AG09309 (cell line): ENCODE data around the gene STK11IP.

Experiments
- DNase-seq: peaks from one replicate; pipeline ENCODE4 v3.0.0-alpha.2; 2010; ENCODE audit warnings: low read depth
- H3K4me3 ChIP-seq: 2 replicates; pipeline ENCODE4 v1.5.1; 2011; ENCODE audit warnings: mild to moderate bottlenecking, low read depth, low read length, moderate library complexity; ENCODE audit not compliant: control insufficient read depth
- TF ChIP-seq, protein P1 (sequence below): IDR thresholded peaks from 2 replicates; pipeline ENCODE4 v1.5.1; 2011; ENCODE audit warnings: mild to moderate bottlenecking, low read depth, low read length, inconsistent platforms; ENCODE audit not compliant: insufficient read depth, control insufficient read depth; ENCODE audit errors: missing control alignments

The STK11IP gene

DNA sequence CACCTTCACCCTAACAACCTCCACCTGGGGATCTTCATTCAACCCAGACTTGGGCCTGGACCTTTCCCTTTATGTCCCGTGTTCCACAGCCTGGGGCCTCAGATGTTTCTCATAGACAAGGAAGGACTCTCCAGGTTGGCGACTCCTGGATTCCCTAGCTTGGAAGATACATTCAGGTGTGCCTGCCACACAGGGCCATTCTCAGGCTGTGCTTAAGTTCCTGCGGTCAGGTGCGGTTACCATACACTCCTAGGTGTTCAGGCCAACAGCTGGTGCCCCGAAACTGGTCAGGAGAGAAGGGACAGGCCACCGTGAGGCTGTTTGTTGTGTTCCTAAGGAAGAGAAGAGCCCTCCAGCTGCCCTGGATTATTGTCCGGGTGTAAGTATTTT is 45.4 kb downstream of the STK11IP start:
- TF ChIP-seq, protein P1, sequence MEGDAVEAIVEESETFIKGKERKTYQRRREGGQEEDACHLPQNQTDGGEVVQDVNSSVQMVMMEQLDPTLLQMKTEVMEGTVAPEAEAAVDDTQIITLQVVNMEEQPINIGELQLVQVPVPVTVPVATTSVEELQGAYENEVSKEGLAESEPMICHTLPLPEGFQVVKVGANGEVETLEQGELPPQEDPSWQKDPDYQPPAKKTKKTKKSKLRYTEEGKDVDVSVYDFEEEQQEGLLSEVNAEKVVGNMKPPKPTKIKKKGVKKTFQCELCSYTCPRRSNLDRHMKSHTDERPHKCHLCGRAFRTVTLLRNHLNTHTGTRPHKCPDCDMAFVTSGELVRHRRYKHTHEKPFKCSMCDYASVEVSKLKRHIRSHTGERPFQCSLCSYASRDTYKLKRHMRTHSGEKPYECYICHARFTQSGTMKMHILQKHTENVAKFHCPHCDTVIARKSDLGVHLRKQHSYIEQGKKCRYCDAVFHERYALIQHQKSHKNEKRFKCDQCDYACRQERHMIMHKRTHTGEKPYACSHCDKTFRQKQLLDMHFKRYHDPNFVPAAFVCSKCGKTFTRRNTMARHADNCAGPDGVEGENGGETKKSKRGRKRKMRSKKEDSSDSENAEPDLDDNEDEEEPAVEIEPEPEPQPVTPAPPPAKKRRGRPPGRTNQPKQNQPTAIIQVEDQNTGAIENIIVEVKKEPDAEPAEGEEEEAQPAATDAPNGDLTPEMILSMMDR, result no peak
- DNase-seq, result no peak
- no peak overlapping the region for H3K4me3 ChIP-seq

DNA sequence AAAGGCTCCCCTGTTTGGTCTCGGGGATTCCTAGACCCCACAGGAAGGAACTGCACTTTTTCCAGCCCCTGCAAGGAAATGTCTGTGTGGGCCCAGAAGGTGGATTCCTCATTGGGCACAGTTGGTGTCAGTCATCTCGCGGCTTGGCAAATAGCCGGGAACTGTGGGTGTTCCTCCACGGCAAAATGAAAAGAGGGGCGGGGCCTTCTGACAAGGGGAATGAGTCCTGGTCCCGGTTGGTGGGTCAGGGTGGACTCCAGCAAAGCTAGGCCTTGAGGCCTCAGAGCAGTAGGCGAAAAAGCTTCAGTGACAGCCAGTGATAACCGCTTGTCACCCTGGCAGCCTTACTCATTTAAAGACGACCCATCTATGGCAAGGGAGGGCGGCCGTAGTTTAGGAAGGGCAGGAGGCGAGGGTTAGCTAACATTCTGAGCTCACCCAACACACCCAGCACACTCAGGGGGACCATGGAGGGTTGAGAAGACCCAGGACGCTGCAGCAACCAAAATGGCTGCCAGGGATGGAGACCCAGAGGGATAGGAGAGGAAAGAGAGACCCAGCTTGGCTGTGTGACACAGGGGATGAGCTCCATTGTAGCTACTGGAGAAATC is 46.2 kb downstream of the STK11IP start:
- TF ChIP-seq, protein P1, result no peak
- H3K4me3 ChIP-seq, result no peak overlapping the region

DNA sequence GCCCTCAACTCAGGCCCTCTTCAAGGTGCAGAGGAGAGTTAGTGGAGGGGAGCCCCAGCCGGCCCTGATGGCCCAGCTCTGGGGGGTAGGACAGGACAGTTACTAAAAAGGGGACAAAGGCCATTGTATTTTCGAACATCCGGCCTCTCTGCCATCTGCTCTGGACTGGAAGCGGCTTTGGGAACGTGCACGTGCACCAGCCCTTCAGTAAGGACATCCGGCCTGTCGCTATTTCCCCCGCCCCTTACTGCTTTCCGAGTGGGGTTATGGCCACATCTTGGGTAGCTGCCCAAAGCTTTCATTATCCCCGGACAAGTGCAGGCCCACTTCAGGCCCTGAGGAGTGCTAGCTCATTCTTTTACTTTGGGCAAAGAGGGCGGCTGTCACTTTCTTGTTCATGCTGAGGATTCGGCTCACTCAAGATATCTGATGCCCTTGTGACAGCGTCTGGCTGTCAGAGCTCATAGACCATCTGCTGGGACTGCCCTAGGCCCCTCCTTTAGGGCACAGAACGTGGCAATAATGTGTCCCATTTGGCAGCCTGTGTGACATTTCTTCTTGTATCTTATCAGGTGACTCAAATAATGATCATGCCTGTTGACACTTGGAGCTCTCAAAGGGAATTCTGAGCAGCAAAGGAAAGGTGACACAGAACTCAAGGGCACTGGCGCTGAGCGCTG is 47.3 kb downstream of the STK11IP start:
- no peak for DNase-seq
- no peak overlapping the region for H3K4me3 ChIP-seq
- TF ChIP-seq, protein P1, result no peak

More for the DNA sequence above, 46.2 kb downstream of the STK11IP start:
- no peak for DNase-seq

DNA sequence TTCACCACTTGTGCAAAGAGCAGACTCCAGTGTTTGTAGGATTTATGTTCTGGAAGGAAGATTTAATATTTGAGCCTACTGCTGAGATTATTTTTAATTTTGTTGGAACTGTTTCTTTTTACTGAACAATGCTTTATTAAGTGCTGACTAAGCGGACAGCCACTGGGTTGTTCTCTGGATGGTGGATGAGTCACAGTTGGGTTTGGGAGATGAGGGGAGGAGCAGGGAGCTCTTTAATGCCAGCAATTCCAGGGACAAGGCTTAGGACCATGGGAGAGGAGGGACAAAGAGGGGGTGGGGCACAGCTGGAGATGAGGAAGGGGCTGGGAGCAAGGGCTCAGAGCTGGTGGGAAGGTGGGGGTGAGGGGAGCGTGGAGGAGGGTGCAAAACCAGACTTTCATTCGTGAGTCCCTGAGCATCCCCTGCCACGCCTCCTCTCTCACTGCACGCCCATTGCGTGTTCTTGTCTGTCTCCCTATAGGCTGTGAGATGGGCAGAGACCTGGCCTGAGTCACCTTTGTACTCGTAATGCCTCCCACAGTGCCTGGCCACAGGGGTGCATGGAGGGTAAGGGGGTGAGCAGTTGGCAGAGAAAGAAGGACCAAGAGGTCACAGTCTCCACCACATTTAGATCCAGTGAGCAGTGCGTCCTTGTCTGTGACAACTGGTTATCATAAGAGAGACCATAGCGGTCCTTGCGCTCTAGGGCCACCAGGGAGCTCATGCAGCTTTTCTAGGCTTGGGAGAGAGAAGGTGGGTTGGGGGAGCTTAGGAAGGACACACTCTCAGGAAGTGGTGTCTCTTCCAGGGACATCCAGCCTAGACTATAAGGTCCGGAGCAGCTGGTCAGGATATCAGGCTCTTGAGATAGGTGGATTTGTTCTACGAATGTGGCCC is 48.2 kb downstream of the STK11IP start:
- DNase-seq, result peak; percentile 56
- no peak overlapping the region for H3K4me3 ChIP-seq
- TF ChIP-seq, protein P1, result no peak

GRCh38 chr2:219648176-219648575 is 50.5 kb downstream of the STK11IP start:
- TF ChIP-seq, protein P1, result no peak
- no peak overlapping the region for H3K4me3 ChIP-seq
- no peak for DNase-seq

DNA sequence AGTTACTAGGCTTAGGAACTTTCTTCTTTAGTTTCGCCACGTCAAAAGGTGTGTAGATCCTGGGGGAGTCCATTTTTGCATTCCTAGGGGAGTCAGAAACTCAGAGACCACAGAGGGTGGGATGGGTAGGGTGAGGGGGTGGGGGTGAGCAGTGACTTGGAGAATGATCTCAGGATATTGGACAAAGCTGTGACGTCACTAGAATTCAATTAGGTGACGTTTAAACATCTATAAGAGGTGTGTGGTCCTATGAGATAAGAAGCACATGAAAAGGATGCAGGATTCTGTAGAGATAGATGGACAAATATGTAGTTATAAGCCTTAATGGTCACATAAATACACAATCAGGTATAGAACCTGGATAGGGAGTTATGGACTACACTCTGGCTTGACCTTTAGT is 51.3 kb downstream of the STK11IP start:
- DNase-seq, result no peak
- H3K4me3 ChIP-seq, result no peak overlapping the region
- TF ChIP-seq, protein P1, result no peak
